COLO829 (cell line): ENCODE data around the gene PNPLA7.
"Not testable (repeated sequence)": the region's sequence is repeated elsewhere in the genome, so short reads cannot be mapped to it uniquely, and the experiment has no call there.

Source experiments
- DNase-seq: peaks from one replicate; pipeline ENCODE4 v3.0.0; 2012; ENCODE audit warnings: low spot score

Gene PNPLA7

DNA sequence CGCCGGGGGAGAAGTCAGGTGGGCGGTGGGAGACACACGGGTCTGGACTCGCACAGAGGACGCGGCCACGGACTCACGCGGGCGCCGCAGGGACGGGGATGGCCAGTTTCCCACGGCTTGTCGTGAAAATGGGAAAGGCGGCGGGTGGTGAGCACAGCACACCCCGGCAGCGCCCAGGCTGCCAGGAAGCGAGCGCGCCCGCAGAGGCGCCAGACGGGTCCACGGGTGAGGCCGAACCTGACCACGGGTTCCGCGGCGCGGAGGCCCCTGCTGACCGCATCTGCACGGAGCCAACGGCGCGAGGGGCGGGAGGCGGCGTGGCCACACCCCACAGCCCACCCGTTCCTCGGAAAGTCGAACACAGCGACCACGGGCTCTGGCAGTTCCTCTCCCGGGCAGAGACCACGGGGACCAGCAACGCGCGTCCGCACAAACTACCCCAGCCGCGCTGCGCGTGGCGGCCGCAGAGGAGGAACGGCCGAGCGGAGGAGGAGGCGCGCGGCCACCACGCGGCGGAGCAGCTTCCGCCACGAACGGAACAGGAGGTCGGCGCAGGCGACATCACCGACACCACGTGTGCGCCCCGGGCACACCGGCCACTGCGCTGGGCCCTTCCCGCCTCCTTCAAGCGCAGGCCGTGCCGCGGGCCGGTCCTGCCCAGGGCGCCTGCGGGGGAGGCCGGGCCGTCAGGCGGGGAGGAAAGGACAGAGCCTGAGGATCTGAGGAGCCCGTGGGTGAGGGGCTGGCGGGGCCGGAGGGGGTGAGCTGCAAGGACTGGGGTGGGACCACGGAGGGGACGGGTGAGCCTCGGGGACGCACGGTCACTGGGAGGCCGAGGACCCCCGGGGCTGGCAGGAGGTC is 132.8 kb downstream of the PNPLA7 start:
- DNase-seq = no peak

DNA sequence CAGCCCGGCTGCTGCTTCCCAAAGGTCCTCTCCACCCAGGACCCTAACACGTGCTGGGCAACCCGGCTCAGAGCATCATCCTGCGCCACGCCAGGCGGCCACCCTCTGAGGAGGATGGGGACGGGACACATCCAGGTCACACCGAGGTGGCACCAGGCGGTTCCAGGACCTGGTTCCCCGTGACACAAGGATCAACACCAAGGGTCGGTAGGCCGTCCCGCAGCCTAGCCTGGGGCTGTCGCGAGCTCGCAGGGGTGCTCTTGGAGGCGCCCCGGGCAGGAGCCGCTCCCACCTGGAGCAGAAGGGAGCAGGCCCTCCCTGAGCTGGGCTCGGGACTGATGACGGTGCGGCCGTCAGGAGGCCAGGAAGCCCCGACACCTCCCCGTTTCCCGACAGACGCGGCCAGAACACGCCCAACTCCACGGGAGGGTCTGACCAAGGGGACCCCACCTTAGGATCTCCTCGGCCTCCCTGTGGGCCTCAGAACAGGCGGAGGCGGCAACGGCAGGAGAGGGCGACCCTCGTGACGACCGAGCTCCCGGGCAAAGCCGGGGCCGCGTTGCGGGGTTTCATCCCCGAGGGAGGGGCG is 133.5 kb downstream of the PNPLA7 start:
- no peak for DNase-seq

DNA sequence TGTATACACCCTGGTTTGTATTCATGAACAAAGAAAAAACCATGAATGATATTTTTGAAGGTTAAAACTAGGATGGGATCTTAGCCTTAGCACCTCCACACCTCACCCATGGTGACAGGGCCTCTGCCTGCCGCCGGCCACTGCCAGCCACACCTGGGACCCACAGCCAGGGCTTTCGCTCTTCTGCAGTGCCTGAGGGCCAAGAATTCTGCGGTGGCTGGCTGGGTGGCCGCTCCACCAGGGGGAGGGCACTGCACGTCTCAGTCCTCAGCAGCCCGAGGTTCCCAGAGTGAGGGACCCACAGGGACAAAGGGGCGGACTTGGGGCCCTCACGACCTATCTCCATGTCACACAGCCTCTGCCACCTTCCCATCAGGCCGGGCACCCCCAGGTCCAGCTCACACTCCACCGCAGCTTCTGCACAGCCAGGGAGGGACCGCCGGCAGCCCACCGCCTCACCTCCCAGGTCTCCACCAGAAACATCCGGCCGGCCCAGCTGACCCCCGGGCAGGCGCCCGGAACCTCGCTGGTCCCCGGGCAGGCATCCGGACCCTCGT is 134.1 kb downstream of the PNPLA7 start:
- DNase-seq = no peak

DNA sequence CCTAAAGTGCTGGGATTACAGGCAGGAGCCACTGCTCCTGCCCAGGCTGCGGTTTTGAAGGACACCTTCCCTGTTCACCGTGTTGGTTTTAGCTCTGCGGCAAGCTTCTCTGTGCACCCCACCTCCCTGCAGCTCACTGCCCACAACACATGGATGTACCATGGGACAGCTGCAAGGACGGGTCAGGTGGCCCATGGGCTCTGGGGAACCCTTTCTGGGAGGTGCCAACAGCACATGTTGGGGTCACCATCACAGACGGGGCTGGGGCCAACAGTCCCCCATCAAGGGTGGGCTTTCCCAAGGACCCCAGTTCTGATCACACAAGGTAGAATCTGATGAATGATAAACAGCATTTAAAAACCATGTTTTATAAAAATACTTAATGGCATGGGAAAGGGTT is 134.8 kb downstream of the PNPLA7 start:
- no peak for DNase-seq

DNA sequence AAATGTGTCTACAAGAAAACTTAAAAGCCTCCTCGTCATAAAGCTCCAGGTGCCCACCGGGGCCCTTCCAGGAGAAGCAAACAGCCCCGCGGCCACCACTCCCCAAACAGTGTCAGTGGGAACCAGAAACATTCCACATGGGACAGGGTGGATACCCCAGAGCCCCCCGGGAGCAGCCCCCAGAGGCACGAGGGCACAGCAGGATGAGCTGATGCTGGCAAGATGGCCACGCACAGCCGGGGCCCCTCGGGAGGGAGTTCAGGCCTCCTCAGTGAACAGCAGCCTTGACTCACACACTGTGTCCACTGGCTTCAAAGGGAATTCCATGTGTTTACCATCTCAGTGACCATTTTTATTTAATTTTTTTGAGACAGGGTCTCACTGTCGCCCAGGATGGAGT is 137.8 kb downstream of the PNPLA7 start:
- DNase-seq = no peak

DNA sequence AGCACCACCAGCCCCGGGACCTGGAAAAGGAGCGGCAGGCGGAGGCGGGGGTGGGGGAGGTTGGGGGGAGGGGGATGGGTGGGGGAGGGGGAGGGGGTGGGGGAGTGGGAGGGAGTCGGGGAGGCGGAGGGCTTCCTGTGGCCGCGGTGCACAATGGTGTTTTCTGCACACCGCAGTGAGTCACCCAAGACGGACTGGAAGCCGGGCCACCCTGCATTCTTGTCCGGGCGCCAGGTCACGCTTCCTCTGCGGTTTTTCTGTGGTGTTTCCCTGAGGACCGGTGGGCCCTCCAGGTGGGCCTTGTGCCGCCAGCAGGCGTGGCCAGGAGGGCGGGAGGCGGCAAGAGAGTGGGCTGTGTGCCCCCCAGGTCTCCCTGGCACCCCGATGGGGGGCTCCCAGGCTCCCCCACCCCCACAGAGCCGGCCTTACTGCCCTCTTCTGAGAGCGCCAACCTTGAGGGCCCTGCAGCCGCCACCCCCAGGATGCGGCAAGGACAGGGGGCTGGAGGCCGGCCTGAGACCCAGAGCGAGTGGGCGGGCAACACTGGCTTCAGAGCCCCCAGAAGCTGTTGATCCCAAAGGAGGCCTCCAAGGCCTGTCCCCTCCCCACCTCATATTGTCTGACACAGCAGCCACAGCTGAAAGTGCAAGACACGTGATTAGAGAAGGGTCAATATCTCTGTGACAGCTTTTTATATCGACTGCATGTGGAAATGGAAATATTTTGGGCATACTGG is 138.4 kb downstream of the PNPLA7 start:
- DNase-seq = peak; percentile 88

DNA sequence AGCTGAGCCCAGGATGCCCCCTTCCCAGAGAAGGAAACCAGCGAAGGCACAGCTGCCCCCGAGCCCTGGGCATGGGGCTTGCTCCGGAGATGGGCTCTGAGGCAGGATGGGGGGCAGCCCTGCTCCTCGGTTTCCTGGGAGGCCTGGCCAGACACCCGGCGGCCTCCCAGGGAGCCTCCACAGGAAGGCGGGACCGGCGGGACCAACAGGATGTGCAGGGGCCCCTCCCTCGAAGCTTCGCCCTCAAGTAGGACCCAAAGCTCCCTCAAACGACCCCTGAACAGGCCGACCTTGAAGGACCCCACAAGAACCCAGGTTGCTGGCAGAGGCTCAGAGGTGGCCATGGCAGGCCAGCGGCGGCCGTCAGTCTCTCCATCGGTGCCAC is 138.9 kb downstream of the PNPLA7 start:
- DNase-seq = no peak

DNA sequence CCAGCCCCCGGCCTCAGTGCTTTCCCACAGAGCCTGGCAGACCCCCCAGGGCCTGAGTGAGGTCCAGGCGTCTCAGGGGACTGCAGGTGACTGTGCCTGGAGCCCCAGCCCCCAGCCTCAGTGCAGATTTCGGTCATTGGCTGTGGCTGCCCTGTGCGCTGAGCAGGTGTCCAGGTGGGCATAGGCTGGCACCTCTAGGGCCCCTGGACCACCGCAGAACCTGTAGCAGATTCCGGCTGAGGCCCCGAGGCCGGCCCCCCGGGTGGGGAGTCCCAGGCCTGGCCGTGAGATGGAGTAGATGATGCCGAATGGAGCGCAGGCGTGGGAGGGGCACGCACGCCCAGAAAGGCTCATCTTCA is 139.3 kb downstream of the PNPLA7 start:
- no peak for DNase-seq

DNA sequence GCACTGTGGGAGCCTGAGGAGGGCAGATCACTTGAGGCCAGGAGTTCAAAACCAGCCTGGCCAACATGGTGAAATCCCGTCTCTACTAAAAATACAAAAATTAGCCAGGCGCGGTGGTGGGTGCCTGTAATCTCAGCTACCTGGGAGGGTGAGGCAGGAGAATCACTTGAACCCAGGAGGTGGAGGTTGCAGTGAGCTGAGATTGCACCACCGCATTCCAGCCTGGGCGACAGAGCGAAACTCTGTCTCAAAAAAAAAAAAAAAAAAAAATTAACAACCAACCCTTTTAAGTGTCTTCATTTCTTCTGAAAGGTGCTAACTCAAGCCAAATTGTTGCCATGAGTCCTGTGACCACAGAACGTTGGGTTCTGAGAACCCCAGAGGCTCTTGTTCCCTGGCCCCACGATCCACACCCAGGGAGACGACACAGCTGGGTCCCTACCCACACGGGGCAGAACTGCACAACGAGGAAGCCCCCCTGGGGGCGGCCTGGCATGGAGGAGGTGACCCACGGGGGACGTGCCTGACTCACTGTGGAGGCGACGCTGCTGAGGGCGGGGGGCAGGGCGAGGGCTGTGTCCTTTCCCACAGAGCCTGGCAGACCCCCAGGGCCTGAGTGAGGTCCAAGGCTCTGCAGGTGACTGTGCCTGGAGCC is 139.8 kb downstream of the PNPLA7 start:
- not testable (repeated sequence) for DNase-seq
